AML-193 (cell line): ENCODE data around the gene LRP4.

Experiments used
- DNase-seq, 2 experiments: peaks; one replicate each; lab custom pipeline; 2025; lab: John Stamatoyannopoulos, UW

Gene LRP4

DNA sequence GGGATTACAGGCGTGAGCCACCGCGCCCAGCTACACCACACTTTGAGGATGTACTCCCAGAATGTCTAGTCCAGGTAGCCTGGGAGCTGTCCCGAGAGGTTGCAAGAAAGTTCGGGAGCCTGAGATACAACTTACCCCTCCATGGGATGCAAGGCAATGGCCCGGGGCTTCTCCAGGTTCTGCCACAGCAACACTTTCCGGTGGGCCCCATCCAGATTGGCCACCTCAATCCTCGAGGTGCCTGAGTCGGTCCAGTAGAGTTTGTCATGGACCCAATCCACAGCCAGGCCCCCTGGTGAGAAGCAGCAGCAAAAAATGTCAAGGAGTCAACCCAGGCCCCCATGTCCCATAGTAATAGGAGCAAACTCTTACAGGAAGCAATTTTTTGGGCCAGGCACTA lies 25.5 kb downstream of the LRP4 start:
- no peak for DNase-seq

DNA sequence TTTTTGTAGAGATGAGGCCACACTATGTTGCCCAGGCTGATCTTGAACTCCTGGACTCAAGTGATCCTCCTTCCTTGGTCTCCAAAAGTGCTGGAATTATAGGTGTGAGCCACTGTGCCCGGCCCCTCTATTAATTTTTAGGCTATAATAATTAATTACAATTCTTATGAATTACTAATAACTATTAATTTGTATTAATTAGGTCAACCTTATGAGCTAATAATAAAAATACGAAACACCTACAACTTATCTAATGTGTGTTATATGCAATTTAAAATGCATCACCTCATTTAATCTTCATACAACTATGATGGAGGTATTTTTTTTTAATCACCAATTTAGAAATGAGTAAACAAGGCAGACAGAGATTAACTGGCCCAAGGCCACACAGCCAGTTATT lies 26.2 kb downstream of the LRP4 start:
- no peak for DNase-seq

DNA sequence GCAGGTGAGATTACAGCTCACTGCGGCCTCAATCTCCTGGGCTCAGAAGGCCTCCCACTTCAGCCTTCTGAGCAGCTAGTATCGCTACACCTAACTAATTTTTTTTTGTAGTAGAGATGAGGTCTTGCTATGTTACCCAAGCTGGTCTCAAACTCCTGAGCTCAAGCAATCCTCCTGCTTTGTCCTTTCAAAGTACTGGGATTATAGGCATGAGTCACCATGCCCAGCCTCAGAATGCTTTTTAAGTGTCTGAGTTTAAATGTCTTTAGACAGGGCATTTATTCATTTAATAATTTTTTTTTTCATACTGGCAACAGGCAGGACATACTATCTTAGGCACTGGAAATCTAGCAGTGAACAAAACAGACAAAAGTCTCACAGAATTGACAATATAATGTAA lies 27.7 kb downstream of the LRP4 start:
- no peak for DNase-seq

DNA sequence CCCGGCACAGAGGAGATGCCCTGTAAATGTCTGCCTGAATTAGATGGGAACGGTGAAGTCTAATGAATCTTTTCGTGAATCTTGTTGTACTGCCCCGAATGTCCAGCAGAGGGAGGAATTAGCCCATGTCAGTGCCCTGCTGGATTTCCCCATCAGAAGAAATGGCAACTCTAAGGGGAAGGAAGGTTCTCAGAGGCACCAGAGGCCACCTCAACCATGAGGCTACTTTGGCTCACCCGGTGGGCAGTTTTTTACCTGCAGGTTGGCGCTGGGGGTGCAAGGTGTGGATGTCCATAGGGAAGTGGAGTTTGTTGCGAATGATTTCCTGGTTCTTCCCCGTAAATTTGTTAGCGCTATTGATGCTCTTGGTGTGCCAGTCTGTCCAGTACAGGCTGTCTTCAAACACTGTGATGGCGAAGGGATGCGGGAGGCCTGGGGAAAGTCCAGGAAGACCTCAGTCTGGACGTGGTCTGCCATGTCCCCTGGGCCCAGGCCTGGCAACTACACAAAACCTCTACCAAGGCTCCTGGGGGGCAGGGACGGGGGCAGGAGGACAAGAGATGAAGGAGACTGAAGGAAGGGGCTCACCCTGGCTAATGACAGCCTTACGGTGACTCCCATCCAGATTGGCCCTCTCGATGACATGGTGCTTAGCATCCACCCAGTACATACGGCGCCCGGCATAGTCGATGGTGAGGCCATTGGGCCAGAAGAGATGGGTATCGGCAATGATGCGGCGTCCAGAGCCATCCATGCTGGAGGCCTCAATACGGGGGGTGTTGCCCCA lies 28.5 kb downstream of the LRP4 start:
- peak; percentile 74 to 81 for DNase-seq

DNA sequence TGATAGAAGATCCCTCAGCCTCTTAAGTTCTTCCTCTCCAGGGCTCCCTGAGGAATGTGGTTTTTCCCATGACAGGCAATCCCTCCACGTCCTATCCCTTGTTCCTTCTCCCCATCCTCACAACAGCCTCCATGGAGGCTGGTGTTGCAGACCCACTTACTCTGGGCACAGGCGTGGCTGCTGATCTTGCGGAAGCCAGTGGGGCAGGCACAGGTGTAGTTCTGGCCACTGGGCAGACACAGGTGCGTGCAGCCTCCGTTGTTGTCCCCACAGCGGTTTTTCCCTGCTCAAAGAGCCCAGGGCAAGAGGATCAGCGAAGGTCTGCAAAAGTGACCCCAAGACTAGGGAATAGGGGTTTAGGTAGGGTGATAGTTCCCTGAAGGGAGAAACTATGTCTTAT lies 29.1 kb downstream of the LRP4 start:
- no peak for DNase-seq

DNA sequence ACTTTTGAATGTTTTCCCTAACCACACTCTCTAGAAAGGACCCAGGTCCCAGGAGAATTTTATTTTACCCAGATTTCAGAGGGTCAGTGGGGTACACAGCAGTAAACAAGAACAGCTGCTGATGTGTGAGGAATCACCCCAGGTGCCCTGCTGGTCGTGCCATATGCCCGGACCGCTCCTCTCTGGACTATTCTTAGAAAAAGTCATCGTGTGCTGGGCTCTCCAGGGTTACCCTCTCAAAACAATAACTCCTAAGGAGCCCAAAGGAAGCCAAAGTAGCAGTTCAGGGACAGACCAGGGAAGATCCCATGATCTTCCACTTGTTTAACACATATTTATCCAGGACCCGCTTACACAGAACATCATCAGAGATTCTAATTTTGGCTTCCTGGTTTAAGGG lies 29.7 kb downstream of the LRP4 start:
- no peak for DNase-seq

DNA sequence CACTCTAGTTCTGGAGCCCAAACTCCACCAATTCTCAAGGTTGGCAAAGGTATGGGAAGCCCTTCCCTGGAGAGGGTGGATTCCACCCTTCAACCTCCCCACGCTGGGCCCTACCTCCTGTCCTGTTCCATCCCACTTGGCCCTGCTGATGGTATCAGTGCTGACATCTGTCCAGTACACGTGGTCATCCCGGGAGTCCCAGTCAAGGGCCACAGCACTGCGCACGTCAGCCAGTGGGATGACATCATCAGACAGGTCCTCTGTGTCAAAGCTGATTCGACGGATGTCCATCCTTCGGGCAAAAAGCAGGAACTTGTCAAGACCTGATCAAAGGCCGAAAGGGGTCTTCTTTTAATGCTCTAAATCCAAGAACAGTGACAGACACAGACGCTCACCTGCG lies 32.1 kb downstream of the LRP4 start:
- DNase-seq = no peak

DNA sequence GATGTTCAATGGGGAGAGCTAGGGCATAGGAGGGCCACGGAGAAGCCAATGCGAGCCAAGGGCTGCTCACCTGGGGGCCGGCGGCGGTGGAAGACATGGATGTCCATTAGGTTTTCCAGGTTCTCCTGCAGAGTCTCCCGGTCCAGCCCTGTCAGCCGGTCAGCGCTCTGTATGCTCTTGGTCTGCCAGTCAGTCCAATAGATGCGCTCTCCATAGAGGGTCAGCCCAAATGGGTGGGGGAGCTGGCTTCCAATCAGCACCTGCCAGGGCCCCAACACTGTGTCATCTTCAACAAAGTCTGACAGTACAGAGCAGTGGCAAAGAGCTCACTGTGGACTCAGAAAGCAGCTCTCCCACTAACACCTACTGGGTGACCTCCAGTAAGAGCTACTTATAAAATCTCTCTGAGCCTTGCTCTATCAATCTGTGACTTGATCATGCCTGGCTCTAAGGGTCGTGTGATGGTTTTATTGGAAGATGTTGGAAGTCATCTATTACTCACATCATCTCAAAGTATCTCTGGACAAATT lies 39.2 kb downstream of the LRP4 start:
- no peak for DNase-seq

DNA sequence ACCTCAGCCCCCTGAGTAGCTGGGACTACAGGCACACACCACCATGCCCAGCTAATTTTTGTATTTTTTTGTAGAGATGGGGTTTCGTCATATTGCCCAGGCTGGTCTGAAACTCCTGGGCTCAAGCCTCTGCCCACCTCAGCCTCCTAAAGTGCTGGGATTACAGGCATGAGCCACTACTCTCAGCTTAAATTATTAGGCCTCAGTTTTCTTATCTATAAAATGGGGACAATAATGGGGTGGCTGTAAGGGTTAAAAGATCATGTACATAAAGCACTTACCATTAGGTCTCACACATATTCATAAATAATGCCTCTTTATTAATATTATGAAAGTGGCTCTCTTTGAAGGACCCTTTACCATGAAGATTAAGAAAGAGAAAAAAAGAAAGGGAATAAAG lies 40.8 kb downstream of the LRP4 start:
- DNase-seq = no peak

DNA sequence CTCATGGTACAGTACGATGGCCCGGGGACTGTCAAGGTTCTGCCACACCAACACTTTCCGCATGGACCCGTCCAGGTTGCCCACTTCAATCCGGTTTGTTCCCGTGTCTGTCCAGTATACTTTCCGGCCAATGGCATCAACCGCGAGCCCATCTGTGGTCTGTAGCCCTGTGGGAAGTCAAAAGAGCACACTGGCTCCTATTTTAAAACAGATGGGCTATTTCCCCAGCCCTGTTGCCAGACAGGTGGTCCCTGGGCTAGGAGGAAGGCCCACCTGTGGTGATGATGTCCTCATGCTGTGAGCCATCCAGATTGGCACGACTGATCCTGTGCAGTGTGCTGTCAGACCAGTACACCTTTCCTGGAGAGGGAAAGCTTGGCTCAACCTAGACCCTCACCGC lies 41.9 kb downstream of the LRP4 start:
- no peak for DNase-seq

DNA sequence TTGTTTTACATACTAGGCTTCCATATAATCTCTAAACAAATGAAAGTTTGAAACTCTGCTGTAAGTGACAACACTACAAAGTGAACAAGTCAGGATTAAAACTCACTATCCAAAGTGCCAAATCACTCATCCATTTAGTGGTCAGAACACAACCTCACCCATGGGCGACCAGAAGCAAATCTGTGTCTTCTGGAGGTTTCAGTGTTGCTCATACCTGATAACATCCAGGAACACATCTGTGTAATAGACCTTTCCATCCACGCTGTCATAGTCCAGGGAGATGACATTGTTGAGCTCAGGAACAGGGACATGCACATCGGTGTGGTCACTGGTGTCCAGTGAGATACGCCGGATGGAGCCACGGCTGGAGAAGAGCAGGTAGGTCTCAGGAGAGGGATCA lies 43.8 kb downstream of the LRP4 start:
- DNase-seq = no peak

DNA sequence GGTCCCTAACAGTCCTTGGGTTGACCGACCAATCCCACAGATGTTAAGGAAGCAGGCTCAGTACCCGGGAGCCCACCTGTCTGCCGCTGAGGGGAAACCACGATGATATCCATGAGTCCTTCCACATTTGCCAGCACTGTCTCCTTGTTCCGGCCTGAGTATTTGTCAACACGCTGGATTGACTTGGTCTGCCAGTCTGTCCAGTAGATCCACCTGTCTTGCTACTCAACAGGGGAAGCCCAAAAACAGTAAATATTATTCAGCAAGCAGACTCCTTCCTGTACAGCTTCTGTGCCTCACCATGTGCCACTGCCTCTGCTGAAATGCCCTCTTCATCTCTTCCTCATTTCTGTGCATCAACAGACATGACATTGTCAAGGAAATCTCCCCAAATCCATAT lies 49.4 kb downstream of the LRP4 start:
- DNase-seq = no peak

DNA sequence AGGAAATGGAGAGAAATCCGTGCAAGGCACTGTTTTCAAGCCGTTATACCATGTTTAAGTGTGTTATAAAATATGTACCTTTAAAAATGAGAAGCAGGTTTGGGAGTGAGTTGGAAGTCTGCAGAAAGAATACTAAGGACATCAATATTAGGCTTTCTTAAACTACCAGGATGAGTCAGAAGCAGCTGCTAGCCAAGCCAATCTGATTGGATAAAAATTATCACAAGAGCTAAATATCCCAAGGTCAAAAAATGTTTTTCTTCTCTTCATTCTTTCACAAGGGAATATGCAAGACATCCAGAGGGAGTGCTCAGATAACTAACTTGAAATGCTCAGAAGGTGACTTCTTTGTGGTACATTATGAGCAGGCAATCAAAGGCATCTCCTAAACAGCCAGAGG lies 53.0 kb downstream of the LRP4 start:
- DNase-seq = no peak

DNA sequence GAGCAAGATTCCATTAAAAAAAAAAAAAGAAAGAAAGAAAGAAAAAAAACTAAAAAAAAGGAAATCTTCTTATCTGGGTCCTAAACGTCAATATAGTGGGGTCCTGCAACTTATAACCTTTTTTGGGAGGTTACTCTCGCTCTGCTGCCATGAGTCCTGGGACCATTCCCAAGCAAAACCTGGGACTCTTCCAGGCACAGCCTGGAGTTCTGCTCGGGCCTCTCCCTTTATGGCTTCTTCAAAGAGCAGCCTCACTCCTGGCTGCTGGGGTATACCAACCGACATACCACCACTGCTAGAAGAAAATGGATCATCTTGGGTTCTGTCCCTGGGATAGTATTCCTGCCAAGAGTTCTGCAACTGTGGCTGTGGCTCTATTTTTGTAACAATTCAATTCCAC lies 58.1 kb downstream of the LRP4 start:
- no peak for DNase-seq

DNA sequence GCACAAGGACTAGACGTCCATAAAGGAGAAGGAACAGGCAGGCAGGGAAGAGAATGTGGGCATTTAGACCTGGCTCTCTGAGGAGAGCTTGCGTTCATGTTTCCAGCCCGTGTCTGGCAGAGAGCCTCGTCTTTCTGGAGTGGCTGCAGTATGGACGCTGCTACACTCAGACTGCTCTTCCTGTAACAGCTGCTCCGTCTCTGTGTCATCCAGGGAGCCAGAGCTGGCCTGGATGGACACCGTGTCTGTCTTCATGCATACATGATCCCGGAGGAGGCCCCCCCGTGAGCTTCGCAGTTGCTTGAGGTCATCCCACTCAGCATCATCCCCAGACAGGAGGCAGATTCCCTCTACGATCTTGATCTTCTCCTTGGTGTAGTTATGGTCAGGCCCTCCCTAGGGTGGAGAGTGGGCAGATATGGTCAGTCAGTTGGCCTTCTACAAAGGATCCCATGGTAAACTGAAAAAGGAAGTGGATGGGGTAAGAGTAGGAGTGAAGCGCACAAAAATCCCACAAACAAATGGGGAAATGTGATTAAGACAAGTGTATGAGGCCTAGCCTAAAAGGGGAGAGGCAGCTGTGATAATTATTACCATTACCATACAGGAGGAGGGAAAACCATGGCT lies 59.3 kb downstream of the LRP4 start:
- peak in 1 of 2 experiments; percentile 11 for DNase-seq

DNA sequence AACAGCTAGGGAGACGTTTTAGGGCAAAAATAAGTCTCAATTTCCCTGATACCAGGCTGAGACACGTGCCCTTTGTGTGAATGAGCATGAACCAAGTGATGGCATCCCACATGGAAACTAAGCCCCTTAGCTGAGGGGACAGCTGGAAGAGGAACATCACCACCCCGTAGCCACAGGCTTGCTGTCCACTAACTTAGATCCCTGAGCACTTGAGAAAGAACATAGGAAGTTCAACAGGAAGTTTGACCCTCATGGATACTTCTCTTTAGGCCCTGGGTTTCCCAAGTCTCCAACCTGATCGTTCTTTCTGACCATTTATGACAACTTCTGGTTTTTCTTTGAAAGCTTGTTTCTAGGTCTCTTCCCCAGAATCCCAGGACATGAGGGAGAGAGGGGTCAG lies 60.7 kb downstream of the LRP4 start:
- DNase-seq = no peak

DNA sequence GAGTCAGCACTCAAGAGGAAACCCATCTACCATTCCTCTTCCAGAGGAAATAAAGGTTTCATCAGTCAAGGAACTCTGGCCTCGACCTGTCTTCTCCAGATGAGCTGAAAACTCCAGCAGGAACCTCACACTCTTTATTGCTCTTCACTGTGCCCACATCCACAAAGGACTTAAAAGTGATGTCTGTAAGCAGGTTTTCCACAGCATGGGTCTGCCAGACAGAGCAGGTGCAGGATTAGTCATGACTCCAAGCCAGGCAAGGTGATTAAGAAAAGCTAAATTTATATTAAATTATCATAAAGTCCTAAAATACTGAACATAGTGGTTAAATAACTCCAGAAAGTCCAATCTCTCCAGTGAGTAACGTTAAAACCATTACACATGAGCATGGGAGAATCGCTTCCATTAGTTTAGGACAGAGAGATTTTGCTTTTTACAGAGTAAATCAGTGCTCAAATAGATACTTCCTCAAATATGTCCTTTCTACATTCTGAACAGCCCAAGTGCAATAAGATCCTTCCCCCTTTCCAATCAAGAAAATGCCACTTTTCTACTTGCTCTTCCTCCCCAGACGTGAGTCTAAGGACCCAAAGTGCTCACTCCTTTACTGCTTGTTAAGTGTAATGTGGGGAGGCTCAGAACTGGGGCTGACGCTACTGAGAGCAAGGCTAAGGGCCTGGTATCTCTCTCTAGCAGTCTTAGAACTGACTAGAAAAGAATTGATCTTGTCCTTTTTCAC lies 61.6 kb downstream of the LRP4 start:
- DNase-seq = peak in 1 of 2 experiments; percentile 14

DNA sequence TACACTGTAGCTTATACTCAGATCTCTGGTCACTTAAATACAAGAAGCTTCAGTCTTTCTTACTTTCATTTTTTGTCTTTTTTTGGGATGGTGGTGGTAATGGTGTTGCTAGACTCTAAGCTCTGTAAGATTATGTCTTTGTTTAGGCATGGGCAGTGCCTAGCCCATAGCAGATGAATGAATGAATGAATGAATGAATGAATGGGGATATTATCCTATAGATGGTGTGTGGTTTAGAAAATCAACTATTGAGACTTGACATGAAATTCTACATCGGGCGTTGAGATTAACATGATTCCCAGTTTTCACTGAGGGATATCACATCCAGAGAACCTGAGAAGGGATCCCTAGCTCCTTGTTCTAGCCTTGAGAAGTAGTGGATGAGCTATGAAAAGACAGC lies 62.5 kb downstream of the LRP4 start:
- DNase-seq = no peak

DNA sequence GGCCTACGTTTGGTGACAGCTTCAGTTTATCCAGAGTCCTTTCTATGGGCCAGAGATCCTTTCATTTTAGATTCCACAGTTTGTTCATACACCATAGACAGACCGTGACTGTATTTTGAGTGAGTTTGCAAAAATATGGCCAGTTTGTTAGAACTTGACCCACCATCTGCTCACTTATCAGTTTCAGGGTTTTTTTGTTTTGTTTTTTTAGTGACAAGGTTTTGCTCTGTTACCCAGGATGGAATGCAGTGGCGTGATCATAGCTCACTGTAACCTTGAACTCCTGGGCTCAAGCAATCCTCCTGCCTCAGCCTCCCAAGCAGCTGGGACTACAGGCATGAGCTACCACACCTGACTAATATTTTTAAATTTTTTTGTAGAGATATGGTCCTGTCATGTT lies 63.2 kb downstream of the LRP4 start:
- no peak for DNase-seq

DNA sequence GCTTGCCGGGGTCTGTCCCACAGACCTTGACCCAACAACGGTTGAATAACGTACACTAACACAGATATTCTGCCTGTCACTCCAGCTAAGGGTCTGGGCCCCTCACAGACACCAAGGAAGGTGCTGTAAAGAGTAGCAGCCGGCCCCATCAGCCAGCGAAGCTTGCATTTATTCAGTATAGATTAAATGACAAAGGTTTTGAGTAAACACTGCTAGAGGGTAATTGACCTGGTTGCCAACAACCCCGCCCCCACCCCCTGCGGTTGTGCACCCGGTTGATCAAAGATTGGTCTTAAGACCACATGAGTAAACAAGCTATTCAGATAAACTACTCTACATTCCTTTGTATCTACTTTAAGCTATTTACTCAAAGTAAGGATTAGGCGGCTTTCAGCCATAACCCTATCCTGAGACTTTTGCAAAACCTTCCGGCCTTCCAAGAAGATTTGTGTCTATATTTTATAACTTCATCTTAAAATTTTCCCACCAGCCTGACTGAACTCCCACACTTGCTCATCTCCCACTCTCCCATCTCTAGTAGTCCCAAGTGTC lies 67.4 kb downstream of the LRP4 start:
- no peak for DNase-seq

DNA sequence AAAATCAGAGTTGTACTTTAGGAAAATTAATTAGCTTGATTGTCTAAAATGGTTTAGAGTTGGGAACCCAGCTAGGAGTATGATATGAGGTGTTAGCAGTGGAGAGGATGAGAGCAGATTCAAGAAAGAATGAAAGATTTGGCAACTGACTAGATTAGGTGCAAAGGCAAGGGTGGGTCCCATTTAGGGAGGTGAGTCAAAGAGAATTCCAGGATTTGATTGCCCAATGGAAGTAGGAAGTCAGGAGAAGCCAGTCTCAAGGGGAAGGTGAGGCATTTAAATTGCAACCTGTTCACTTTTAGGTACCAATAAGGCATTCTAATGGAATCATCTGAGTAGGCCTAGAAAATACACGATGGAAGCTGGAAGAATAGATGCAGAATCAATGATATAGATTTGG lies 68.7 kb downstream of the LRP4 start:
- no peak for DNase-seq

DNA sequence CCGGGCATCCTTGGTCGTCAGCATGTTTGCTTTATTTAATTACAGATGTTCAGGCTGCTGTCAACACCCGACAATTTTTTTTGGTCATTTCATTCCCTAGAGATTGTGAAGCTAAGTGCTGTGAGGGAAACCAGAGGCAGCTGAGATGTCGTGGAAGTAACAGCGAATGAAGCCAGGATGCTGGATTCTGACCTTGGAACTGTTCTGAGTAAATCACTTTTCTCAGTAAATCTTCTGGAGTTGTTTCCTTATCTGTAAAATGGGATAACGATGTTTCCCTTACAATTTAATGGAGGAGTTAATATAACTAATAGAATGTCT lies 71.9 kb downstream of the LRP4 start:
- DNase-seq = no peak
